Activated CD4-positive, CD25-positive, alpha-beta regulatory T cell treated with anti-CD3 and anti-CD28 coated beads, Interleukin-2, amount 50 U/mL, for 72 hours (primary cell): ENCODE results near the gene RMI2.

Experiments
- DNase-seq: peaks from one replicate; pipeline ENCODE4 v3.0.0; 2021

Gene RMI2

DNA sequence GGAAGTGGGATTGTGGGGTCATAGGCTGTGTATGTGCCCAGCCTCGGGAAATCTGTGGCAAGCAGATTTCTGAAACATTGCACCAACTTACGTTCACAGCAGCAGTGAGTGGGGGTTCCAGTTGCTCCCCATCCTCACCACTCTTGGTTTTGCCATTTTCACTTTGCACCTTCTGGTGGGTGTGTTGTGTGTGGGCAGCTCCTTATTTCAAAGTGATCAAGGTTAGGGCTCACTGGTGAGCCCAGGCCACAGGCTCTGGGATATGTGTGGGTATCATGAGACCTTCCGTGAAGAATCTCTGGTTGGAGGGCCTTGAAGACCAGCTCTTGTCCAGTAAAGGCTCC lies 34.7 kb upstream of the RMI2 start:
- DNase-seq, result no peak

GRCh38 chr16:11310997-11311561 lies 34.2 kb upstream of the RMI2 start:
- DNase-seq, result no peak

- no peak for DNase-seq
These were observed 32.4 kb upstream of the RMI2 start for GRCh38 chr16:11312718-11313492.

GRCh38 chr16:11313493-11314308 lies 31.6 kb upstream of the RMI2 start:
- no peak for DNase-seq

- DNase-seq, result no peak
These were observed 30.9 kb upstream of the RMI2 start for GRCh38 chr16:11314309-11314894.

DNA sequence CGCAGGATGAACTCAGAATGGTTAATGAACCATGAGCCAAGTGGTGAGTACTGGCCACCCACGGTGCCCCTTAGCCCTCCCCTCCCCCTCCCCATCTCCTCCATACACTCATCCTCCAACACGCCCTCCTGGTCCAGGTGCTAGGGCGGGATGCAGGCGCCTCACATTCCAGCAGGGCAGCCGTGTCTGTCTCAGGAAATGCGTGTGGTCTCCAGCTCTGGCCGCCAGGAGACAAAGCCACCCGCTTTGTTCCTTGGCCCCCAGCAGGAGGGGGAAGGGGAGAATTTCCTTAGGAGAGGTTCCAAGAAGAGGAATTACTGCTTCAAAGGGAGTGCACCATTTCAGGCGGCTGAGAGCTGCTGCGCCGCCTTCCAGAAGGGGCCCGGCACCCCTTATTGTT lies 29.7 kb upstream of the RMI2 start:
- no peak for DNase-seq

GRCh38 chr16:11316331-11317015 lies 28.8 kb upstream of the RMI2 start:
- no peak for DNase-seq

GRCh38 chr16:11318817-11319216 lies 26.4 kb upstream of the RMI2 start:
- DNase-seq, result no peak

DNA sequence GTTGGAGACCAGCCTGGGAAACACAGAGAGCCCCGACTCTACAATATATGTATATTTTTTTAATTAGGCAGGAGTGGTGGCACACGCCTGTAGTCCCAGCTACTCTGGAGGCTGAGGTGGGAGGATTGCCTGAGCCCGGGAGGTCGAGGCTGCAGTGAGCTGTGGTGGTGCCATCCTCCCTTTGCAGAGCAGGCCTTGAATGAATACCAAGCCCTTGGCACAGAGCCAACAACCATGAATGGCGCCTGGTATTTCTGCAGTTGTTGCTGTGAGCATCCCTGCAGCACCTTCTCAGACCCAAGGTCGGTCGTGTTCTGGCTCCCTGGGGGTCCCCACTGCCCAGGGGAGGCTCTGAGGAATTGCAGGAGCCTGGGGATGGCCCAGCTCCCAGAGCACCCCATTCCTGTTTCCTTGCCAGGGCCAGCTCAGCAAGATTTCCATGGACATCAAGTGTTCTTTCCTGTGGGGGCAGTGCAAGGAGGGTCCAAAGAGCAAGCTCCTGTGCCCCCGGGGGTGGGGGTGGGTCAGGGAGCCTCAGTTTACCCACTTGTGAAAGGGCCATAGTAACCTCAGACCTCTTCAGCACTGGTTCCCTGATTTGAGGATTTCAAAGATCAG lies 25.6 kb upstream of the RMI2 start:
- no peak for DNase-seq

GRCh38 chr16:11320170-11320569 lies 25.1 kb upstream of the RMI2 start:
- no peak for DNase-seq

DNA sequence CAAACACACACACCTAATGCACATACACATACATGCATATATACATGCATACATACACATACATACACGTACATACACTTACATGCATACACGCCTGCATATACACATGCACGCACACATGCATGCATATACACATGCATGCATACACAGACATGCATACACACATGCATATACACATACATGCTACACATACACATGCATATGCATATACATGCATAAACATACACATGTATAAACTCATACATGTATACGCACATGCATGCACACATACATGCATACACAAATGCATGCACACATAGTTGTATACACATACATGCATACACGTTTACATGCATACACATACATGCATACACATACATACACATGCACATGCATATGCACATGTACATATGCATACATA lies 23.6 kb upstream of the RMI2 start:
- no peak for DNase-seq

- no peak for DNase-seq
These were observed 22.4 kb upstream of the RMI2 start for GRCh38 chr16:11322823-11323222.

- DNase-seq, result no peak
These were observed 21.5 kb upstream of the RMI2 start for GRCh38 chr16:11323551-11324336.

GRCh38 chr16:11325404-11326083 lies 19.7 kb upstream of the RMI2 start:
- no peak for DNase-seq

GRCh38 chr16:11326084-11326736 lies 19.0 kb upstream of the RMI2 start:
- DNase-seq, result no peak

- no peak for DNase-seq
These were observed 18.5 kb upstream of the RMI2 start for GRCh38 chr16:11326737-11327276.

DNA sequence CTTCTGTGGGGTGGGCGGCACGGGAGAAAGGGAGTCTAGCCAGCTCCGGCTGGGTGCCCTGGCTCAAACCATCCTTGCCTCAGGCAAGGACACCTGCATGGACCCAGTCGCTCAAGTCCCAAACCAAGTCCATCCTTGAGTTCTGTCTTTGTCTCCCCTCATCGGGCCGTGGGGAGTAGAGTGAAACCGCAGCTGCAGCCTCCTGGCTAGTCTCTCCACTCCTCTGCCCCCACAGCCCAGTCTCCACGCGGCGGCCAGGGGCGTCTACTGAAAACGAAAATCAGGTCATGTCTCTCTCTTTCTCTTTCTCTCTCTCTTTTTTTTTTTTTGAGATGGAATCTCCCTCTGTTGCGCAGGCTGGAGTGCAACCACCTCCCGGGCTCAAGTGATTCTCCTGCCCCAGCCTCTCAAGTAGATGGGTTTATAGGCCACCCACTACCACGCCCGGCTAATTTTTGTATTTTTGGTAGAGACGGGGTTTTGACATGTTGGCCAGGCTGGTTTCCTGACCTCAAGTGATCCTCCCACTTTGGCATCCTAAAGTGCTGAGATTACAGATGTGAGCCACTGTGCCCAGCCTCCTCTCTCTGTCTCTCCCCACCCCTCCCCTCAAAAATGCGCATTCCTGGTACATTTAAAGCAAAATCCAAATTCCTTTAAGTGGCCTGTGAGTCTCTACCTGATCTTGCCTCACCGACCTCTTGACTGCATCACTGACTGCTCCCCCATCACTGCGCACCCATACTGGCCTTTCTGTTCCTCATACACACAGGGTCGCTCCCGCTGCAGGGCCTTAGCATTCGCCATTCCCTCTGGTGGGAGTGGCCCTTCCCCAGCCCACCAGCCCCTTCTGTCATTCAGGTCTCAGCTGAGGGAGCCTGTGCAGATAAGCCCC lies 17.7 kb upstream of the RMI2 start:
- DNase-seq, result no peak

GRCh38 chr16:11328172-11329070 lies 16.8 kb upstream of the RMI2 start:
- DNase-seq, result peak; percentile 44
